Daoy (cell line): ENCODE results near the gene XXYLT1. TPM values are rescaled to one million over a fixed set of nuclear protein-coding genes. Genes with fewer than 3 reads are reported as not detected.

Experiments
- DNase-seq: peaks from one replicate; pipeline ENCODE4 v3.0.0-alpha.2; 2015; ENCODE audit warnings: low read depth
- total RNA-seq: library from RNA; depleted of rRNA; stranded (reverse); fragments of >200 nt; shearing (Covaris generic); gene quantifications from 2 replicates; pipeline ENCODE4 v1.2.3, GENCODE V29; 2014

XXYLT1 gene
- total RNA-seq, 1 experiment from 2014 or later, result 20.9 TPM

- DNase-seq, result no peak
These were observed 4.5 kb downstream of the XXYLT1 start for GRCh38 chr3:195266428-195266827.

- no peak for DNase-seq
These were observed 5.5 kb downstream of the XXYLT1 start for GRCh38 chr3:195265363-195265976.

- DNase-seq, result no peak
These were observed 6.9 kb downstream of the XXYLT1 start for GRCh38 chr3:195263925-195264600.

GRCh38 chr3:195263193-195263924, 7.6 kb downstream of the XXYLT1 start:
- no peak for DNase-seq

GRCh38 chr3:195261925-195262324, 9.0 kb downstream of the XXYLT1 start:
- DNase-seq, result no peak

GRCh38 chr3:195260280-195260905, 10.6 kb downstream of the XXYLT1 start:
- peak; percentile 36 for DNase-seq

GRCh38 chr3:195259475-195260279, 11.3 kb downstream of the XXYLT1 start:
- peak; percentile 98 for DNase-seq

GRCh38 chr3:195259154-195259474, 11.8 kb downstream of the XXYLT1 start:
- no peak for DNase-seq

GRCh38 chr3:195258449-195259153, 12.4 kb downstream of the XXYLT1 start:
- no peak for DNase-seq

- DNase-seq, result no peak
These were observed 13.2 kb downstream of the XXYLT1 start for GRCh38 chr3:195257454-195258448.

GRCh38 chr3:195256639-195257453, 14.1 kb downstream of the XXYLT1 start:
- DNase-seq, result no peak

GRCh38 chr3:195255571-195256501, 15.1 kb downstream of the XXYLT1 start:
- no peak for DNase-seq

GRCh38 chr3:195255176-195255500, 15.8 kb downstream of the XXYLT1 start:
- no peak for DNase-seq

- no peak for DNase-seq
These were observed 16.3 kb downstream of the XXYLT1 start for GRCh38 chr3:195254454-195255175.

GRCh38 chr3:195253923-195254432, 17.0 kb downstream of the XXYLT1 start:
- DNase-seq, result no peak

- DNase-seq, result no peak
These were observed 19.5 kb downstream of the XXYLT1 start for GRCh38 chr3:195251336-195252065.
